HCT116 (cell line): ENCODE data around the gene MBL2. TPM values are rescaled to one million over a fixed set of nuclear protein-coding genes. Genes with fewer than 3 reads are reported as not detected.

Experiments
- ATAC-seq: fragments of 200-7000 bp; cut with Tn5 transposase; 2 replicates; pipeline ENCODE4 v1.9.1; 2020; ENCODE audit warnings: mild to moderate bottlenecking, moderate library complexity
- Bru-seq: library from RNA; stranded (reverse); fragments of 400-500 nt; gene quantifications from one replicate; lab custom pipeline; 2021; lab: Mats Ljungman, UMichigan
- BruChase-seq, 2 experiments: library from RNA; stranded (reverse); fragments of 400-500 nt; gene quantifications; one replicate each; lab custom pipeline; 2021; lab: Mats Ljungman, UMichigan
- BruUV-seq: library from RNA; stranded (reverse); fragments of 400-500 nt; replicated peaks from 2 replicates; lab custom pipeline; 2021; lab: Mats Ljungman, UMichigan
- CTCF ChIA-PET: fragments of 300-600 bp; sonication (Branson Sonifier 250); formaldehyde crosslinking; loops from one replicate; lab custom pipeline; 2021; ENCODE audit warnings: antibody characterized with exemption; lab: Charles Lee
- POLR2A ChIA-PET: fragments of 300-600, 350-600 bp; sonication (Branson Sonifier 250); formaldehyde crosslinking; loops from one replicate; lab custom pipeline; 2021; ENCODE audit warnings: antibody characterized with exemption; lab: Charles Lee
- RAD21 ChIA-PET, 2 experiments: fragments of 300-600 bp; sonication (Branson Sonifier 250); formaldehyde crosslinking; loops; one replicate each; lab custom pipeline; 2023; ENCODE audit warnings: low total read pairs in 2 of 2; ENCODE audit not compliant: uncharacterized antibody in 2 of 2, unreplicated experiment in 2 of 2, low non-redundant PET in 1 of 2; lab: Charles Lee
- DNase-seq: peaks from one replicate; pipeline ENCODE4 v3.0.0-alpha.2; 2010; ENCODE audit warnings: low read depth, low spot score
- H2AFZ ChIP-seq: fragments of 200-600 bp; shearing (Covaris generic), sonication (generic); 2 replicates; pipeline ENCODE4 v1.6.1; 2017; ENCODE audit warnings: low read depth, mixed run types, mixed read lengths, antibody characterized with exemption, low read length; ENCODE audit not compliant: poor library complexity, severe bottlenecking
- H3K27ac ChIP-seq: 2 replicates; pipeline ENCODE4 v1.5.1; 2012; ENCODE audit warnings: low read depth, low read length
- H3K27me3 ChIP-seq: fragments of 200-600 bp; sonication (generic); 2 replicates; pipeline ENCODE4 v1.6.1; 2016; ENCODE audit warnings: mixed run types, low read length, mixed read lengths; ENCODE audit not compliant: insufficient read depth
- H3K36me3 ChIP-seq, 2 experiments: fragments of 200-500 bp in 1 of 2; fragments of 200-600 bp in 1 of 2; sonication (Bioruptor generic) in 1 of 2; sonication (generic) in 1 of 2; 2 replicates each; pipeline versions ENCODE4 v1.5.1 to v1.6.1; 2014 to 2016; ENCODE audit warnings: low read length in 2 of 2, inconsistent platforms in 1 of 2, mixed read lengths in 1 of 2, mixed run types in 1 of 2; ENCODE audit not compliant: insufficient read depth in 2 of 2, control insufficient read depth in 1 of 2
- H3K4me1 ChIP-seq, 2 experiments: fragments of 200-600 bp in 1 of 2; sonication (generic) in 1 of 2; 2 replicates each; pipeline versions ENCODE4 v1.5.1 to v1.6.1; 2012 to 2017; ENCODE audit warnings: low read length in 2 of 2, inconsistent platforms in 1 of 2, mild to moderate bottlenecking in 1 of 2, mixed read lengths in 1 of 2, mixed run types in 1 of 2, moderate library complexity in 1 of 2; ENCODE audit not compliant: insufficient read depth in 2 of 2, control insufficient read depth in 1 of 2
- H3K4me2 ChIP-seq: fragments of 200-600 bp; sonication (generic); 2 replicates; pipeline ENCODE4 v1.6.1; 2017; ENCODE audit warnings: mixed run types, low read length, mixed read lengths
- H3K4me3 ChIP-seq, 2 experiments: fragments of 200-600 bp in 1 of 2; sonication (generic) in 1 of 2; replicated peaks in 1 of 2; 2 replicates each; pipeline ENCODE4 v1.5.1; 2011 to 2016; ENCODE audit warnings: low read length in 2 of 2, control low read depth in 1 of 2, low read depth in 1 of 2, mild to moderate bottlenecking in 1 of 2, mixed read lengths in 1 of 2, mixed run types in 1 of 2
- H3K79me2 ChIP-seq: fragments of 200-600 bp; sonication (generic); 2 replicates; pipeline ENCODE4 v1.6.1; 2017; ENCODE audit warnings: mild to moderate bottlenecking, mixed run types, low read length, moderate library complexity, mixed read lengths; ENCODE audit not compliant: insufficient read depth
- H3K9ac ChIP-seq: fragments of 200-600 bp; sonication (generic); 2 replicates; pipeline ENCODE4 v1.6.1; 2016; ENCODE audit warnings: low read length, mixed read lengths
- H3K9me2 ChIP-seq: fragments of 200-600 bp; sonication (generic), shearing (Covaris generic); 2 replicates; pipeline ENCODE4 v1.6.1; 2017; ENCODE audit warnings: mixed run types, mild to moderate bottlenecking, moderate library complexity; ENCODE audit not compliant: insufficient read depth
- H3K9me3 ChIP-seq, 2 experiments: fragments of 200-500 bp in 1 of 2; fragments of 200-600 bp in 1 of 2; sonication (Bioruptor generic) in 1 of 2; sonication (generic) in 1 of 2; 2 replicates each; pipeline ENCODE4 v1.6.1; 2014 to 2017; ENCODE audit warnings: low read length in 2 of 2, mixed read lengths in 2 of 2, inconsistent platforms in 1 of 2, low read depth in 1 of 2, mild to moderate bottlenecking in 1 of 2, mixed run types in 1 of 2, moderate library complexity in 1 of 2; ENCODE audit not compliant: control insufficient read depth in 1 of 2, insufficient read depth in 1 of 2
- H4K20me1 ChIP-seq: fragments of 200-600 bp; sonication (generic), shearing (Covaris generic); 2 replicates; pipeline ENCODE4 v1.6.1; 2017; ENCODE audit warnings: mixed run types, mild to moderate bottlenecking, moderate library complexity; ENCODE audit not compliant: insufficient read depth
- CBX3 ChIP-seq: IDR thresholded peaks from 2 replicates; pipeline ENCODE4 v1.6.1; 2012; ENCODE audit warnings: low read depth
- CEBPB ChIP-seq: IDR thresholded peaks from 2 replicates; pipeline ENCODE4 v1.6.1; 2012; ENCODE audit warnings: low read depth
- EGR1 ChIP-seq: IDR thresholded peaks from 2 replicates; pipeline ENCODE4 v1.6.1; 2012; ENCODE audit warnings: low read depth
- EZH2 ChIP-seq: fragments of 200-600 bp; sonication (generic); IDR thresholded peaks from 2 replicates; pipeline ENCODE4 v1.6.1; 2017; ENCODE audit warnings: antibody characterized with exemption, mixed run types
- EZH2phosphoT487 ChIP-seq: fragments of 200-600 bp; IDR thresholded peaks from 2 replicates; pipeline ENCODE4 v1.6.1; 2018; ENCODE audit warnings: antibody characterized with exemption, borderline replicate concordance
- FOSL1 ChIP-seq: IDR thresholded peaks from 2 replicates; pipeline ENCODE4 v1.6.1; 2012; ENCODE audit warnings: low read depth
- JUND ChIP-seq: IDR thresholded peaks from 2 replicates; pipeline ENCODE4 v1.6.1; 2012
- POLR2A ChIP-seq: IDR thresholded peaks from 2 replicates; pipeline ENCODE4 v1.7.0; 2011; ENCODE audit warnings: borderline replicate concordance; ENCODE audit not compliant: insufficient read depth, insufficient read length; ENCODE audit errors: extremely low read depth
- RAD21 ChIP-seq: IDR thresholded peaks from 2 replicates; pipeline ENCODE4 v1.6.1; 2012; ENCODE audit warnings: low read depth, mild to moderate bottlenecking
- REST ChIP-seq: IDR thresholded peaks from 2 replicates; pipeline ENCODE4 v1.6.1; 2012; ENCODE audit warnings: low read depth
- SIN3A ChIP-seq: IDR thresholded peaks from 2 replicates; pipeline ENCODE4 v1.6.1; 2012; ENCODE audit warnings: low read depth
- SP1 ChIP-seq: IDR thresholded peaks from 2 replicates; pipeline ENCODE4 v1.6.1; 2012; ENCODE audit warnings: low read depth
- SRF ChIP-seq: IDR thresholded peaks from 2 replicates; pipeline ENCODE4 v1.6.1; 2012; ENCODE audit warnings: low read depth
- TCF7L2 ChIP-seq: IDR thresholded peaks from 2 replicates; pipeline ENCODE4 v1.7.0; 2011; ENCODE audit warnings: borderline replicate concordance, inconsistent platforms; ENCODE audit not compliant: insufficient read depth, insufficient read length; ENCODE audit errors: extremely low read depth
- YY1 ChIP-seq: IDR thresholded peaks from 2 replicates; pipeline ENCODE4 v1.6.1; 2011; ENCODE audit warnings: low read length, low read depth, moderate library complexity, mild to moderate bottlenecking; ENCODE audit not compliant: insufficient replicate concordance; ENCODE audit errors: extremely low read depth
- ZFX ChIP-seq: fragments of 450-650 bp; IDR thresholded peaks from 2 replicates; pipeline ENCODE4 v1.6.1; 2017
- ZNF274 ChIP-seq: fragments of 200-500 bp; sonication (Bioruptor generic); IDR thresholded peaks from 2 replicates; pipeline ENCODE4 v1.6.1; 2014; ENCODE audit warnings: mild to moderate bottlenecking, low read depth, low read length, inconsistent platforms
- intact Hi-C: fragments of 100-400 bp; cut with micrococcal nuclease; formaldehyde crosslinking; loops from 2 replicates; pipeline ENCODE4 v1.10.0; 2022
- long read RNA-seq: library from polyadenylated mRNA; unstranded; transcript quantifications from one replicate; pipeline ENCODE4 v2.0.0, GENCODE V29; 2021; ENCODE audit not compliant: unreplicated experiment
- polyA plus RNA-seq: library from polyadenylated mRNA; unstranded; fragments of >200 nt; gene quantifications from 2 replicates; pipeline ENCODE4 v1.2.1, GENCODE V29; 2012; ENCODE audit warnings: missing spikeins
- total RNA-seq: library from RNA; stranded (reverse); gene quantifications from one replicate; pipeline ENCODE4 v1.2.1, GENCODE V29; 2021; ENCODE audit not compliant: unreplicated experiment
- TF ChIP-seq, protein P1 (sequence below), 3 experiments: fragments of 200-600 bp in 1 of 3; sonication (generic) in 1 of 3; IDR thresholded peaks in 2 of 3; conservative IDR thresholded peaks in 1 of 3; 2 replicates each; pipeline ENCODE4 v1.5.1; 2012 to 2017; ENCODE audit warnings: low read depth in 2 of 3, low read length in 2 of 3, antibody characterized with exemption in 1 of 3, borderline replicate concordance in 1 of 3, control low read depth in 1 of 3, mild to moderate bottlenecking in 1 of 3, mixed read lengths in 1 of 3, mixed run types in 1 of 3, moderate library complexity in 1 of 3; ENCODE audit not compliant: insufficient read depth in 1 of 3

The MBL2 gene
- total RNA-seq (not detected), Bru-seq, nascent RNA (not detected), BruChase-seq, experiment 1, labeled RNA remaining after a 6-hour chase (not detected), BruChase-seq, experiment 2, labeled RNA remaining after a 2-hour chase (not detected)
- polyA plus RNA-seq: not detected in 2 replicates
- long read RNA-seq: 0 reads

DNA sequence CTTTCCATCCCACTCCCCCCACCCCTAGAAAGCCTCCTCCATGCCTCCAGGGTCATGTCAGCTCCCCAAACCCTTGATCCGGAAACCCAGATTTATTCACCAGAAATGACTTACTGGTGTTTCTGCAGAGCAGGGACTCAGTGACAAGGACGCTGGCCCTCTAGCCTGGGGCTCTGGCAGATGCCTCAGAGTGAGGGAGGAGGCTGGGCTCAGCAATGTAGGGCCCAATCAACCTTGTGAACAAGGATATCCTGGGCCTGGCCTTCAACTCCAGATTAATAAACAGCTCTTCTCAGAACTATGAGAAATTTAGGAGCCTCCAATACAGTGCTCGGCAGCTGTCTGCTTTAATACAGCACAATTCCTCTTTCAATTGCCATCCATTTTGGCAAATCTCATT lies at the start of gene MBL2:
Gene MBL2, minus strand, starts transcription at position 162 of the 400 bp plus-strand sequence. CDS start 1,149 bp downstream, outside the sequence.
- no peak for ATAC-seq
- Histone ChIP-seq H3K79me2 (no peaks in the 10 kb centered on the region), H3K9ac (no peak within 1 kb of the TSS), H3K4me3 (no peak within 1 kb of the TSS), H3K4me1 (no peaks in the 10 kb centered on the region), H3K9me3 (no peaks in the 10 kb centered on the region), H3K27ac (no peak within 1 kb of the TSS), H3K9me2 (no peaks in the 10 kb centered on the region), H4K20me1 (no peaks in the 10 kb centered on the region), H2AFZ (no peak within 1 kb of the TSS), H3K36me3 (no peaks in the 10 kb centered on the region), H3K27me3 (no peaks in the 10 kb centered on the region), H3K4me2 (no peak within 1 kb of the TSS)
- CTCF ChIA-PET: no interaction called here
- RAD21 ChIA-PET: no interaction called here
- BruUV-seq: no TSS peak
- TF ChIP-seq FOSL1 (no peak), ZNF274 (no peak), JUND (no peak), EZH2 (no peak), TCF7L2 (no peak), REST (no peak), POLR2A (no peak), SIN3A (no peak), EZH2phosphoT487 (no peak), EGR1 (no peak), YY1 (no peak), ZFX (no peak), CEBPB (no peak), CBX3 (no peak), SP1 (no peak), SRF (no peak), RAD21 (no peak)
- TF ChIP-seq, protein P1, sequence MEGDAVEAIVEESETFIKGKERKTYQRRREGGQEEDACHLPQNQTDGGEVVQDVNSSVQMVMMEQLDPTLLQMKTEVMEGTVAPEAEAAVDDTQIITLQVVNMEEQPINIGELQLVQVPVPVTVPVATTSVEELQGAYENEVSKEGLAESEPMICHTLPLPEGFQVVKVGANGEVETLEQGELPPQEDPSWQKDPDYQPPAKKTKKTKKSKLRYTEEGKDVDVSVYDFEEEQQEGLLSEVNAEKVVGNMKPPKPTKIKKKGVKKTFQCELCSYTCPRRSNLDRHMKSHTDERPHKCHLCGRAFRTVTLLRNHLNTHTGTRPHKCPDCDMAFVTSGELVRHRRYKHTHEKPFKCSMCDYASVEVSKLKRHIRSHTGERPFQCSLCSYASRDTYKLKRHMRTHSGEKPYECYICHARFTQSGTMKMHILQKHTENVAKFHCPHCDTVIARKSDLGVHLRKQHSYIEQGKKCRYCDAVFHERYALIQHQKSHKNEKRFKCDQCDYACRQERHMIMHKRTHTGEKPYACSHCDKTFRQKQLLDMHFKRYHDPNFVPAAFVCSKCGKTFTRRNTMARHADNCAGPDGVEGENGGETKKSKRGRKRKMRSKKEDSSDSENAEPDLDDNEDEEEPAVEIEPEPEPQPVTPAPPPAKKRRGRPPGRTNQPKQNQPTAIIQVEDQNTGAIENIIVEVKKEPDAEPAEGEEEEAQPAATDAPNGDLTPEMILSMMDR (IDR thresholded peaks at IDR 0.05 in 2 of 3, conservative IDR thresholded peaks at IDR 0.05 in 1 of 3; ENCODE audit: borderline replicate concordance in 1 of 3, insufficient read depth in 1 of 3, low read depth in 2 of 3, low read length in 2 of 3): no peak
- intact Hi-C loops: no loop called here
- DNase-seq: no peak
- POLR2A ChIA-PET: no interaction called here
